HG02943 (cell line): ENCODE results near the gene TPCN2.

Experiments used
- ATAC-seq: cut with Tn5 transposase; IDR thresholded peaks from one replicate; pipeline ENCODE4 v1.9.1; 2021; ENCODE audit warnings: mild to moderate bottlenecking, low read depth, moderate library complexity; ENCODE audit not compliant: unreplicated experiment

TPCN2 gene

DNA sequence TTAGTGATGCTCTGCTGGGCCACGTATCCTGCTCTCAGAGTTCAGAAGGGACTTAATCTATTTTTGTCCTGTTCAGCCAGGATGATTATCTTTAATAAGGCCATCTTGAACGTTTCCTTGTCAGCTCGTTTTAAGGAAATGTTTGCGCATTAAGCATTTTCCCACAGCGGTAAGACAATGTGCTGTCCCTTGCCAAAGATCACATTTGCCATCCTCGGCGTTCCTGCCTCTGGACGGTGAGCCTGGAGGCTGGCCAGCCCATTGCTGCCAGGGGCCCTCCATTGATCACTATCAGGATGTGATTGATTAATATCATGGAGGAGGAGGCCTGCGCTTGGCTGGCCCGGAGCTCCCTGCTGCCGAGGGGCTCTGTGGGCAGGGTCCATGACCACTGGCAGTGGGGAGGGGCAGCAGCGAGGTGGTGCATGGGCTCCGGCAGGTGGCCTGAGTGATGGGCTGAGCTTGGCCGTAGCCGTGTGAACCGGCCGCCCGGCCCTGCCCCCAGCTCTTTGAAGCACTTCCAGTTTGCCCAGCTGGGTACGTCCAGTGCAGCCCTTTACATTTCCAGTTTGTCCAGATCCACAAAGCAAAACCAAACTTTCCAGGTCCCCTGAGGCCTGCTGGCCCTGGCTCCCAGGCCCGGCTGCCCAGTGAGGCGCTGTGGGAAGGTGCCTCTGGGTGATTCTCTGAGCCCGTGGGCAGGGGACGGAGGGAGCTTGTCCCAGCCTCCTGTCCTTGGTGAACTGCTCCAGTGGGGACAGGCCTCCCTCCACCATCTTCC, 57.5 kb downstream of the TPCN2 start:
- no peak for ATAC-seq

DNA sequence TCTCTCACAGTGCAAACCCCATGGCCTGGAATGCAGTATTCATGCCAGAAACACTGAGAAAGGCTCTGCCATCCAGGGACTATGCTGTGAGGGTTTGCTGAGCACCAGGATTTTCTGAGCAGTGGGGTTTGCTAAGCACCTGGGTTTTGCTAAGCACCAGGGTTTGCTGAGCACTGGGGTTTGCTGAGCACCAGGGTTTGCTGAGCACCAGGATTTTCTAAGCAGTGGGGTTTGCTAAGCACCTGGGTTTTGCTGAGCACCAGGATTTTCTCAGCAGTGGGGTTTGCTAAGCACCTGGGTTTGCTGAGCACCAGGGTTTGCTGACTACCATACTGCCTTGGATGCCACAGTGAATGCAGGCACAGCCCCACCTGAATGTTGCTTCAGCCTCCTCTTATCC, 58.7 kb downstream of the TPCN2 start:
- no peak for ATAC-seq

DNA sequence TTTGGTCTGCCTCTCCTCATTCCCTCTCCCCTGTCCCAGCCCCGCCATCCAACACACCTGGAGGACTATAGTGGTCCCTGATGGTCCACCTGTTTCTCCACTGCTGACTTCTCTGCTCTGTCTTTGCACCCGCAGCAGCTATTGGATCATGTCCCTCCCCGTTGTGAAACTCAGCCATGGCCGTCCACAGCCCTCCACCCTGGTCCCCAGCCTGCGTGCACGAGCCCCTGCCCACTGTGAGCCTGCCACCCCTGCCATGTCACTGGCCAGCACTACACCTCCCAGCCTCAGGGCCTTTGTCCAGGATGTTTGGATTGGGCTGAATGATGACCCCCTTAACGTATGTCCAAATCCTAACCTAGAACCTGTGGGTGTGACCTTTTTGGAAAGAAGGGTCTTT, 59.3 kb downstream of the TPCN2 start:
- ATAC-seq, result no peak

DNA sequence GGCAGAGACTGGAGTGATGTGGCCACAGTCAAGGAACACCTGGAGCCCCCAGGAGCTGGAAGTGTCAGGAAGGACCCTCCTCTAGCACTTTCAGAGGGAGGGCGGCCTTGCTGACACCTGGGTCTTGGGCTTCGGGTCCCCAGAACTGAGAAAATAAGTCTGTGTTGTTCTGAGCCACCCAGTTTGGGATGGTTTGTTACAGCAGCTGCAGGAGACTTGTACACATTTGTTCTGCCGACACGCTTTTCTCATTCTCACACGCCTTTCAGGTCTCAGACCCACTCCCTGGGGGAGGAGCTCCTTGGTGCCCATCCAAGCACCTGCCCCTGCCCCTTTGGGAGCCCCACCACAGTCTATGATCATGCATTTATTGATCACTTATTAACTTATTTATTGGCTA, 59.8 kb downstream of the TPCN2 start:
- ATAC-seq, result no peak

DNA sequence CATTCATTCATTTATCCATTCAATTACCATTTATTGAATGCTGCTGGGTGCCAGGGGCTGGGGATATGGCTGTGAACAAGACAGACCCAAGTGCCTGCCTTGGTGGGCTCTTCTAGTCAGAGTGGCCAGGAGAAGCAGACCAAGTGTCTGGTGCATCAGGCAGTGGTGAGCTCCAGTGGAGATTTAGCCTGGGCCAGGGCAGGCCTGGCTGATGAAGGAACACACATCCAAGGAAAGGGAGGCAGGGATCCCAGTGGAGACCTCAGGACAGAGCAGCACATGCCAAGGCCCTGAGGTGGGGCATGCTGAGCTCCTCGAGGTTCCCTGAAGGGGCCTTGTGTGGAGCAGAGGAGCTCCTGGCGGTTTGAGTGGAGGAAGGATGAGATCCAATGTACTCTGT, 60.4 kb downstream of the TPCN2 start:
- ATAC-seq, result no peak

DNA sequence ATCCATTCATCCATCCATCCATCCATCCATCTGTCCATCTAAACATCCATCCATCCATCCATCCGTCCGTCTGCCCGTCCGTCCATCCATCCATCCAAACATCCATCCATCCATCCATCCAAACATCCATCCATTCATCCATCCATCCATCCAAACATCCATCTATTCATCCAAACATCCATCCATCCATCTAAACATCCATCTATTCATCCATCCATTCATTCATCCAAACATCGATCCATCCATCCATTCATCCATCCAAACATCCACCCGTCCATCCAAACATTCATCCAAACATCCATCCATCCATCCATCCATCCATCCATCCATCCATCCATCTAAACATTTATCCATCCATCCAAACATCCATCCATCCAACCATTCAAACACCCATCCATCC, 61.7 kb downstream of the TPCN2 start:
- no peak for ATAC-seq

DNA sequence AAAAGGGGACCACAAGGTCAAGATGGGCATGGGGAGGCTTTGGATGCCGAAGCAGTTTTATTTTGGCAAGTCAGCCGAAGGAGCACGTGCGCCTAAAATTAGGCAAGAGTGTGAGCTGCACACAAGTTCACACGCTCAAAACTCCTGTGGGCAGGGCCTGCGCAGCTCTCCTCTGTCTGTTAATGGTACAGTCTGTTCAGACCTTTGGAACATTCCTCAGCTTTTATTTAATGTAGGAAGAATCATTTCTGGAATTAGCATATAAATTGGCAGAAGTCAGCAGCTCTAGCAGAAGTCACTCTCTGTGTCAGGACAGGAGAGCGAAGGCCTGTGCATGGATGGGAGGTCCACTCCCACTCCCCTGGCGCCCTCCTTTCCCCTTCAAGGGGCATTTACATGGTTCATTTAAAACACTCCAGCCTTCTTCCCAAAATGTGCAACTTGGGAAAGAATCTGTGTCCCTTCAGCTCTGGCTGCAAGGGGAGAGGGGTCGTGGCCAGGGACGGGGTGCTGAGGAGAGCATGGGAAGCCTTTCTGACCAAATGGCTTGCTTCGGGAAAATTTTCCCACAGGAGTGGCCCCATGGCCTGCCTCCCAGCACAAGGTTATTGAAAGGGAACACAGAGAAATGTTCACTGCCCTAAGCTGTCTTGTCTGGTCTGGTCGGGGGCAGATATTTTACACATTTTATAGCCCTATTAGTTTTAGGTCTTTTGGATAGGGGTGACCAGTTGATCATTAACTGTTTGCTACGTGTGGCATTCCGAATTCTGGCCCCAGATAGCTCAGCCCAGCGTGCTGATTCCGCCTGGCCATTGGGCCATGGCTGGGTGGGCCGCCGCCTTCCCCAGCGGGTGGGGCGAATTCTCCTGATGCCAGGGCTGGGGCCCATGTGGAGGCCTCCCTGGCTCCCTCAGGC, 63.2 kb downstream of the TPCN2 start:
- no peak for ATAC-seq

DNA sequence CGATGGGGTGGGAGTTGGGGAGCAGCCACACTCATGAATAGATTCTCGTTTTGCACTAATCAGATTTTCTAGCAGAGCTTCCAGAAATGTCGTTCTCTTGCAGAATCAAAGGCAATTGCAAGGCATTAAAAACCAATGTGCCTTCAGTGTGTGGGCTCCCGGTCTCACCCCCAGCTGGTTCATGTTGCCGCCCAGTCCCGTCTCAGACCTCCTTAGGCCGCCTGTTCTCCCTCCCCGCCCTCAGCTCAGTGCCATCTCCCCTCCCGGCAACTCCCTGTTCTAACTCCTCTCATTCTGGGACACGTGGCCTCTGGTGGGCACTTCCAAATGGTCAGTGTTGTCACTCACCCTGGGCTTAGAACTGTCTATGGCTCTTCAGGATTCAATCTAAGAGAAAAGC, 64.5 kb downstream of the TPCN2 start:
- no peak for ATAC-seq

DNA sequence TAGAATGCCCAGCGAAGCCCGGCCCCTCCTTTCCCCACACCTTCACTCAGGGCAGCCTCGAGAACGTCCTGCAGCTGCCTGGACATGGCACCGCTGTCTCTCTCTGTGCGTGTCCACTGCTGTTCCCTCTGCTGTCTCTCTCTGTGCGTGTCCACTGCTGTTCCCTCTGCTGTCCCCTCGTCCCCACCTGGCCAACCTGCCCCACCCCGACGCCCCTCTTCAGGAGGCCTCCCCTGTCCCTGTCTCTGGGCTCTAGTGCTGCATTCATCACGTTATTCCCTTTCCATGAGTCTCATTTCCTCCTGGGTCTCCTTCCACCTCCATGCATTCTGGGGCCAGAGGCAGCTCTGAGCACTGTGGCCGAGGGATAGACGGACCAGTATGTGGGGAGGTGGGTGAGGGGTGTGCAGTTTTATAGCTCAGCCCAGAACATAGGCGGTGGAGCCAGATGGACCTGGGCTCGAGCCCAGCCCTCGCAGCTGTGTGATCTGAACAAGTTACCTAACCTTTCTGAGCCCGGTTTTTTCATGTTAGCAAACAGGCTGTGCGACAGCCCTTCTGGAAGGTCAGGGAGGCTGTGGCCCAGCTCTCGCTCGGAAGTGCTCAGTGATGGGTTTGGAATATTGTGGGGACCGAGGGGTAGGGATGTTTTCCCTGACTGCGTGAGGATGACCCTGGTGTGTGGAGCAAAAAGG, 65.1 kb downstream of the TPCN2 start:
- no peak for ATAC-seq

DNA sequence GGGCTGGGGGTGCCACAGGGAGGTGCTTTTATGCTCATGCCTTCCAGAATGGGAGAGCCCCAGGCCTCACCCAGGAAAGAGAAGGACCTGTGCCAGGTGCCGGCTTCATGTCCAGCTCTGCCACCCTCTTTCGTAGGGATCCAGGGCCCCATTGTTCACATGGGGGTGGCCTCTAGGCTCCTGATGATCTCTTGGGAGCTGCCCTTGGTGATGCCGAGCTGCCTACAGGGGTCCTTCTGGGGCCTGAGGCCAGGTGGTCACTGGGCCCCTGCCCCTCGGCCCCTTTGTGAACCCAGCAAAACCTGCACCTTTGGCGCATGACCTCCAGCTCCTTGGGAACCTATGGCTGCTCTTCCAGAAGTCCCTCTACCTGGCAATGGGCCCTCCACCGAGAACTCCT, 65.6 kb downstream of the TPCN2 start:
- ATAC-seq, result no peak

DNA sequence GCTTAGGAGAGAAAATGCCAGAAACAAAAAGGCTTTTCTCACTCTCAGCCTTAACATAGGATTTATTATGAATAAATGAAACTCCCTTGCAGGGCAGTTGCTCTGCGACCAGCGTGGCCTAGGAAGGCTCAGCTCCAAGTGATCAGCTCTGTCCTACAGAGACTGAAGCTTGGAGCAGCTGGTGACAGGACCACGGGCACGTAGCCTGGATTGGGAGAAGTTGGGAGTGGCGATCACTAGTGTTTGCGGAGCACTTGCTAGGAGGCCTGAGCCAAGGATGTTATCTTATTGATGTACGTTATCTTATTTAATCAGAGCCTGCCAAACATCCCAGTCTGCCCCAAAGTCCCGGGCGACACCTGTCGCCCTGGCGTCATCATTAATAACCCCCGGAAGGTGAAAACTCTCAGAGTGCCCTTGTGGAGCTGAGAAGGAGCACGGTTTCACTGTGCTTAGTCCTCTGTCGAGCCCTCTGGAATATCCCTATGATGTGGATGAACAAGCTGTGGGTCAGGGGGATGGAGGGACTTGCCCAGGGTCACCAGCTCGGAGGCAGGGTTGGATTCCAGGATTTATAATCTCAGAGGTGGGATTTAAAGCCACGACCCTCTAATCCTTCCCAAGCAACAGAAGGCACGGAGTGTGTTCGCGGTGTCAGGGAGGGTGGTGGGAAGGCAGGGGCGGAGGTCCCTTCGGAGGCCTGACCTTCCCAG, 66.2 kb downstream of the TPCN2 start:
- no peak for ATAC-seq

DNA sequence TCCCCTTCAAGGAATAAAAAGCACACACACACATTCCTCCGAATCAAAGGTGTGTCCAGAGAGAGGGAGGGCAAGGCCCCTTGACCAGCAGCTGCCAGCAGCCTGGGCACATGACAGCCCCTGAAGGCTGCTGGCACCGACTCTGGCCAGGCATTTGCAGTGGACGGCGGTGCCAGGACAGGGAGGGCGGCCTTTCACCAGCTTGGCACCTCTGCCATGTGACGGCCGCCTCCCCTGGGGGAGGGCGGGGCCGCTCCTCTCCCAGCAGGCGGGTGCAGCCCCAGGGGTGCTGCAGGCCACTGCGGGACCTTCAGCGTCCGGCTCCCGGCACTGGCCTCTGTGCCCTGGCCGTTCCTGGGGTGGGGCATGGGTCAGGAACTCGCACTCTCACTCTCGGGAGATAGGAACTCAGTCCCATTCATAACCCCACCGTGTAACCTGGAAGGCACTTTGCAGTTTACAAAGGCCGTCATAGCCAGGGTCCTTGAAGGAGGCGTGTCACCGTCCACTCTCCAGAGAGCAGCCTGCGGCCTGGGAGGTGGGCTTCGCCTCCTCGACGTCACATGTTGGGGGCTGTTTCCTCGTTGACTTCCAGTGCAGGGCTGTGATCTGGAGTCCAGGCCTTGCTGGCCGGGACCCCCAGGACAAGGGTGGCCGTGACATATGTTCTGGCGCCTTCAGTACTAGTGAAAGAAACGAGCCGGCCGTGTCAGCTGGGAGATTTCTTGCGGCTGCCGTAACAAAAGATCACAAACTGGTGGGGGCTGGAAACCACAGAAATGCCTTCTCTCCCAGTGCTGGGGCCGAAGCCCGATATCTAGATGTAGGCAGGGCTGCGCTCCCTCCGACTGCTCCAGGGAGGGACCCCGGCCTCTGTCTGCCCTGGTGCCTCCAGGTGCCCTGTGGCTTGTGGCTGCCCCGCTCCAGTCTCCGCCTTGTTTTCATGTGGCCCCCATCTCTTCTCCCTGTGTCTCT, 67.1 kb downstream of the TPCN2 start:
- ATAC-seq, result no peak

DNA sequence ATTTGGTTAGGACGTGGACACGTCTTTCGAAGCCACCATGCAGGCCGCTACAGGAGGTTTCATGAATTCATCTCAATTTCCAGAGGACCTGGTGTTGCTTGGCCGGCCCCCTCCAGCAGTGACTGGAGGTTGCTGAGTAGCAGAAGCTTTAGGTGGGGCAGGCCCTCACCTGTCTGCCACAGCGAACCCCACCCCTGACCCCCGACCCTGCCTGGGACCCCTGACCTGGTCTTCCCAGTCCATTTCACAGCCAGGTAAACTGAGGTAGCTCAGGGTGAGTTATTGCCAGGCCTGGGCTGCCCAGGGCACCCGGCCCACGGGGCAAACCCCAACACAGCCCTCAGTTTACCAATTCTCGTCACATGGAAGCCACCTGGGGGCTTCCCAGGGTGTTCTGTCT, 67.9 kb downstream of the TPCN2 start:
- ATAC-seq, result no peak

DNA sequence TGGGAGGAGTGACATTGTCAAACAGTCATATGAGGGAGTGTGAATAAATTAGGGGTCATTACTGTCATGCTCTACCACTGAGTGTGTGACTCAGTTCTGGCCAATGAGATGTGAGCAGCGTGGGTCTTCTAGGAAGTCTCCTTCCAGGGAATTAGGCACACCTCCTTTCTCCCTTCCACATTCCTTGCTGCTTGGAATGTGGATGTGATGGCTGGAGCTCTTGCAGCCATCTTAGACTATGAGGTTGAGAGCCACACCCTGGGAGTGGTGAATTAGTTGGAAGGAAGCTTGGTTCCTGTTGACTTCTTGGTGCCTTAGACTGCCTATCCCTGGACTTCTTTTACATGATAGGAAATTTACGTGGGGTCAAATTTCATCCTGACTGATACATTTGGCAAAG, 70.5 kb downstream of the TPCN2 start:
- ATAC-seq, result no peak

DNA sequence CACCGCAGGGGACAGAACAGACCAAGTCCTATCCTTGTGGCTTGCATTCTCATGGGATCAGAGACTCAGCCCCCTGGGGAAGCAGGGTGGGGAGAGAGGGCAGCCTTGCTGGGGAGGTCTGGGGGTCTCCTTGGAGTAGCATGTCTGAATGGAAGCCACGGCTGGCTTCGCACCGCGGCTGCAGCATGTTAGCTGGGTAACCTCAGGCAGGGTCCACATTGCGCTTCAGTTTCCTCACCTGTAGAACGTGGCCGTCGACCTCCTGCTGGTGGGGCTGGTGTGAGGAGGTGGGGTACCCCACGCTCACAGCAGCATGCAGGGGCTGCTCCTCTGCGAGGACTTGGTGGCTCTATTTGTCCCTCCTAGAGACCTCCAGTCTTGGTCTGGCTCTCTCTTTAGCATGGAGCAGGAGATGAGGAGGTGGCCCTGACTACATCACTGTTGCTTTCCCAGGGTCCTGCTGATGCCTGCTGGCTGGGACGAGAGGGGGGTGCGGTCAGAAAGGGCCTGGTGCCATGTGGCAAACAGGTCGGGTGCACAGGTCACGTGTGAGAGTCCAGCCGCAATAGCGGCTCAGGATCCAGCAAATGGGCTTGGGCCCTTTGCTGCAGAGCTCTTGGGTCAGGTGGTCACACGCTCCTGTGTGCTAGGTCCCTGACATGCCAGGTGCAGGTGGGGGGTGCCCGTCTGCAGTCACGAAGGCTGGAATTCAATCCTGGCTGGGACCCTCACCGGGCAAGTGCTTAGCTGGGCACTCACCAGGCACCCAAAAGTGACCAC, 71.6 kb downstream of the TPCN2 start:
- ATAC-seq, result no peak

DNA sequence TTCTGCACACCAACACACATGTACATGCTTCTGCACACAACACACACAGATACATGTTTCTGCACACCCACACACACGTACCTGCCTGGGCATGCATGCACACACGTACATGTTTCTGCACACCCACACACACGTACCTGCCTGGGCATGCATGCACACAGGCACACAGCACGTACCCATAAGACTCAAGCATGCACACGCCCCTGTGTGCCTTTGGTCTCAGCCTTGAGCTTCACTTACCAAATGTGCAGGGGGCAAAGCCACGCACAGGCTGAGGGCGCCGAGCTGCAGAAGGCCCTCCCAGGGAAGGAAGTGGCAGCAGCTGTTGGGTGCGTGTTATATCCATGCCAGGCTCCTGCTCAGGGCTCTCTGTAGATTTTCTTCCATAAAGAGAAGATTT, 72.3 kb downstream of the TPCN2 start:
- ATAC-seq, result no peak

DNA sequence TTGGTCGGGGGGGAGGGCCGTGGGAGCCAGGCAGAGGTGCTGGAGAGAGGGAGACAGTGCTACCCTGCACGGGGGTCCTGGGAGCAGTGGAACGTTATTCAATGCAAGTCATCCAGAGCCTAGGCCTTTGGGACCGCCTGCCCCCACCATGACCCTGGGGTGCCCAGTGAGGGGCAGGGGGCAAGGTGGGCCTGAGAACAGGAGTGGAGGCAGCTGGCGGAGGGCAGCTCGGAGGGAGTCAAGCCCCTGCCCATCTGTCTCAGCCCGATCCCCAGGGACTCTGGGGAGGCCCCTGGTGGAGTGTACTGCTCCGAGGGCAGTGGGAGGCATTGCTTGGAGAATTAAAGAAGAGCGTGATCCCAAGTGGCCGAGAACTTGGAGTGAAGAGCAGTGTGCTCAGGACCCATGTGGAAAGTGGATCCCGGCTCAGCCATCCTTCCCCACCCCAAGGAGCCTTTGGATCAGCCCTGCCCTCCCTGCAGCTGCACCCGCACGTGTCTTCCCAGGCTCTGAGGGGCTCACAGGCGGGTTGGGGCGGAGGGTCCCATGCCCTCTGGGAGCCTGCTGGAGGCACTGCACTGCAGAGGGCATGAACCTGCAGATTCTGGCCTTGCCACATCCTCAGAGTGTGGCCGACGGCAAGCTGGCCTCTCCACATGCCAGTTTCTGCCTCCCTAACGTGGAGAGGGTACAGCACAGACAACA, 73.0 kb downstream of the TPCN2 start:
- ATAC-seq, result no peak

DNA sequence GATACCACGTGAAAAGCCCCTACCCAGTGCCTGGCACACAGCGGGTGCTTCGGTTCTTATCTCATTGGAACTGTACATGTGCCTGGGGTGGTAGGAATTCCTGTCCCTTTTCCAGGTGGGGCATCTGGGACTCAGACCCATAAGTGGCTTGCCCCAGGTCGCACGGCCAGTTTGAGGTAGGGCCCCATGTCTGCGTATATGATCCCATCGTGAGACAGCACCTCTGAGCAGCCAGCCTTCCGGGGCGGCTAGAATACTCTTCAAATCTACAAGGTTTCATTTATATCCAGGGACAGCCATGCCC, 73.5 kb downstream of the TPCN2 start:
- ATAC-seq, result no peak
